Neural cell (in vitro differentiated cells): Measurements from ENCODE around the gene TP53TG5. TPM values are rescaled to one million over a fixed set of nuclear protein-coding genes. Genes with fewer than 3 reads are reported as not detected.

Experiments
- H2AFZ ChIP-seq: fragments of 200-600, 300-800 bp; sonication (generic), shearing (Covaris generic); 2 replicates; pipeline ENCODE4 v1.6.0; 2014; ENCODE audit warnings: low read depth, mild to moderate bottlenecking, antibody characterized with exemption, low read length, moderate library complexity
- H3F3A ChIP-seq: fragments of 200-600 bp; shearing (Covaris generic); 2 replicates; pipeline ENCODE4 v1.6.1; 2016; ENCODE audit warnings: mild to moderate bottlenecking, moderate library complexity, mixed read lengths, antibody characterized with exemption, low read length; ENCODE audit not compliant: insufficient read depth, poor library complexity, severe bottlenecking
- H3K27ac ChIP-seq: fragments of 200-600, 300-800 bp; sonication (generic), shearing (Covaris generic); 2 replicates; pipeline ENCODE4 v1.5.1; 2014; ENCODE audit warnings: mild to moderate bottlenecking, low read length, moderate library complexity
- H3K27me3 ChIP-seq: fragments of 300-800, 200-600 bp; sonication (generic), shearing (Covaris generic); 2 replicates; pipeline ENCODE4 v1.6.0; 2014; ENCODE audit warnings: mild to moderate bottlenecking, low read depth, low read length, moderate library complexity; ENCODE audit not compliant: insufficient read depth
- H3K36me3 ChIP-seq: fragments of 300-800, 200-600 bp; sonication (generic), shearing (Covaris generic); 2 replicates; pipeline ENCODE4 v1.5.1; 2014; ENCODE audit warnings: mild to moderate bottlenecking, antibody characterized with exemption, low read length, moderate library complexity; ENCODE audit not compliant: insufficient read depth
- H3K4me2 ChIP-seq: fragments of 300-800, 200-600 bp; sonication (generic), shearing (Covaris generic); 2 replicates; pipeline ENCODE4 v1.6.0; 2014; ENCODE audit warnings: mild to moderate bottlenecking, low read length
- H3K4me3 ChIP-seq: fragments of 300-800, 200-600 bp; sonication (generic), shearing (Covaris generic); 2 replicates; pipeline ENCODE4 v1.5.1; 2014; ENCODE audit warnings: mild to moderate bottlenecking, low read length, moderate library complexity
- H3K79me2 ChIP-seq: fragments of 200-600 bp; shearing (Covaris generic); replicated peaks from 2 replicates; pipeline ENCODE4 v1.6.0; 2014; ENCODE audit warnings: mild to moderate bottlenecking, low read length, moderate library complexity; ENCODE audit not compliant: insufficient read depth
- H3K9ac ChIP-seq: fragments of 300-800, 200-600 bp; sonication (generic), shearing (Covaris generic); 2 replicates; pipeline ENCODE4 v1.6.1; 2016; ENCODE audit warnings: mild to moderate bottlenecking, low read length, mixed read lengths
- H3K9me2 ChIP-seq: fragments of 200-600 bp; shearing (Covaris generic); 2 replicates; pipeline ENCODE4 v1.6.1; 2016; ENCODE audit warnings: mild to moderate bottlenecking, low read length, mixed read lengths; ENCODE audit not compliant: insufficient read depth
- H3K9me3 ChIP-seq: fragments of 200-600, 300-800 bp; sonication (generic), shearing (Covaris generic); 2 replicates; pipeline ENCODE4 v1.6.1; 2016; ENCODE audit warnings: mild to moderate bottlenecking, mixed run types, low read length, moderate library complexity, mixed read lengths
- H4K20me1 ChIP-seq: fragments of 200-600 bp; shearing (Covaris generic); 2 replicates; pipeline ENCODE4 v1.6.1; 2016; ENCODE audit warnings: mild to moderate bottlenecking, mixed run types; ENCODE audit not compliant: insufficient read depth
- CTCF ChIP-seq: fragments of 450-650 bp; IDR thresholded peaks from 2 replicates; pipeline ENCODE4 v1.5.1; 2014; ENCODE audit warnings: antibody characterized with exemption, mild to moderate bottlenecking, moderate library complexity; ENCODE audit not compliant: poor library complexity, severe bottlenecking
- EP300 ChIP-seq: fragments of 450-650 bp; conservative IDR thresholded peaks from 2 replicates; pipeline ENCODE4 v1.6.1; 2014; ENCODE audit warnings: antibody characterized with exemption, mild to moderate bottlenecking, moderate library complexity; ENCODE audit not compliant: poor library complexity, severe bottlenecking
- EZH2 ChIP-seq: fragments of 200-600, 300-800 bp; shearing (Covaris generic), sonication (generic); IDR thresholded peaks from 2 replicates; pipeline ENCODE4 v1.6.1; 2014; ENCODE audit warnings: antibody characterized with exemption, low read length, borderline replicate concordance, mild to moderate bottlenecking; ENCODE audit not compliant: insufficient read depth, poor library complexity, severe bottlenecking
- MXI1 ChIP-seq: fragments of 450-650 bp; conservative IDR thresholded peaks from 2 replicates; pipeline ENCODE4 v1.6.1; 2014; ENCODE audit warnings: antibody characterized with exemption, mild to moderate bottlenecking; ENCODE audit not compliant: poor library complexity, severe bottlenecking
- POLR2AphosphoS5 ChIP-seq: IDR thresholded peaks from 2 replicates; pipeline ENCODE4 v1.6.1; 2012
- RAD21 ChIP-seq: fragments of 450-650 bp; conservative IDR thresholded peaks from 2 replicates; pipeline ENCODE4 v1.6.1; 2014; ENCODE audit warnings: antibody characterized with exemption, mild to moderate bottlenecking, moderate library complexity
- REST ChIP-seq: IDR thresholded peaks from 2 replicates; pipeline ENCODE4 v1.6.1; 2012; ENCODE audit warnings: borderline replicate concordance
- SMC3 ChIP-seq: fragments of 450-650 bp; conservative IDR thresholded peaks from 2 replicates; pipeline ENCODE4 v1.6.1; 2014; ENCODE audit warnings: antibody characterized with exemption, mild to moderate bottlenecking, moderate library complexity; ENCODE audit not compliant: poor library complexity
- TAF1 ChIP-seq: IDR thresholded peaks from 2 replicates; pipeline ENCODE4 v1.6.1; 2012; ENCODE audit warnings: low read depth
- polyA plus RNA-seq: library from polyadenylated mRNA; depleted of rRNA; stranded (reverse); fragments of >200 nt; gene quantifications from 2 replicates; pipeline ENCODE4 v1.2.3, GENCODE V29; 2014

Gene TP53TG5
- polyA plus RNA-seq, 1 donor from 2014 or later, result not detected

GRCh38 chr20:45367126-45367525 is 11.0 kb downstream of the TP53TG5 start:
- no peak overlapping the region for H3K4me2 ChIP-seq
- no peak overlapping the region for H3K27ac ChIP-seq
- TF ChIP-seq POLR2AphosphoS5, result no peak
- no peak for TF ChIP-seq TAF1
- TF ChIP-seq EZH2, result no peak
- TF ChIP-seq EP300, result no peak
- no peak for TF ChIP-seq REST
- no peak for TF ChIP-seq MXI1
- TF ChIP-seq CTCF, result no peak
- TF ChIP-seq RAD21, result no peak
- no peak for TF ChIP-seq SMC3
- no peaks in the 10 kb centered on the region for H3F3A ChIP-seq
- no peaks in the 10 kb centered on the region for H3K9me3 ChIP-seq
- H3K27me3 ChIP-seq, result no peaks in the 10 kb centered on the region
- H3K4me3 ChIP-seq, result no peak overlapping the region
- H3K36me3 ChIP-seq, result no peaks in the 10 kb centered on the region
- H2AFZ ChIP-seq, result no peak overlapping the region
- no peaks in the 10 kb centered on the region for H3K9me2 ChIP-seq
- H3K9ac ChIP-seq, result no peak overlapping the region
- no peaks in the 10 kb centered on the region for H4K20me1 ChIP-seq
- H3K79me2 ChIP-seq, result peaks cover 28% of the 10 kb centered on the region

- TF ChIP-seq POLR2AphosphoS5 (no peak), REST (no peak), TAF1 (no peak), CTCF (no peak), SMC3 (no peak), MXI1 (no peak)
- no peak overlapping the region for H3K9ac ChIP-seq
- H3K27me3 ChIP-seq, result no peaks in the 10 kb centered on the region
- H3F3A ChIP-seq, result no peaks in the 10 kb centered on the region
- no peak overlapping the region for H2AFZ ChIP-seq
- H4K20me1 ChIP-seq, result no peaks in the 10 kb centered on the region
- peaks cover 28% of the 10 kb centered on the region for H3K79me2 ChIP-seq
- H3K4me2 ChIP-seq, result no peak overlapping the region
- no peak overlapping the region for H3K4me3 ChIP-seq
- H3K27ac ChIP-seq, result no peak overlapping the region
- no peaks in the 10 kb centered on the region for H3K9me3 ChIP-seq
- no peaks in the 10 kb centered on the region for H3K36me3 ChIP-seq
- no peaks in the 10 kb centered on the region for H3K9me2 ChIP-seq
Observed at GRCh38 chr20:45366631-45367030, 11.5 kb downstream of the TP53TG5 start.
